NCI-H2196 treated with DMSO at 0.1 percent for 48 hours (cell line): Measurements from ENCODE around the gene CD22.

Experiments used
- DNase-seq: peaks from one replicate; lab custom pipeline; 2025; ENCODE audit not compliant: unreplicated experiment; lab: John Stamatoyannopoulos, UW

CD22 gene

GRCh38 chr19:35341006-35341405 is 12.0 kb downstream of the CD22 start:
- no peak for DNase-seq

- no peak for DNase-seq
Measured at GRCh38 chr19:35341565-35342225, 12.7 kb downstream of the CD22 start.

- no peak for DNase-seq
Measured at GRCh38 chr19:35342430-35342829, 13.4 kb downstream of the CD22 start.

- no peak for DNase-seq
Measured at GRCh38 chr19:35344511-35345031, 15.6 kb downstream of the CD22 start.

- DNase-seq = no peak
Measured at GRCh38 chr19:35345671-35346111, 16.7 kb downstream of the CD22 start.

GRCh38 chr19:35346193-35347052 is 17.4 kb downstream of the CD22 start:
- DNase-seq = no peak

GRCh38 chr19:35347171-35347929 is 18.4 kb downstream of the CD22 start, which contains the start of gene FFAR1:
Gene FFAR1, plus strand, starts transcription at chr19:35347902. Its CDS starts 3,650 bp downstream, at chr19:35351552.
- no peak for DNase-seq

GRCh38 chr19:35347930-35348298 is 18.9 kb downstream of the CD22 start:
- no peak for DNase-seq

- DNase-seq = no peak
Measured at GRCh38 chr19:35348911-35349611, 20.1 kb downstream of the CD22 start.

GRCh38 chr19:35349614-35350521 is 20.9 kb downstream of the CD22 start:
- no peak for DNase-seq

GRCh38 chr19:35350591-35350990 is 21.6 kb downstream of the CD22 start:
- no peak for DNase-seq

- DNase-seq = no peak
Measured at GRCh38 chr19:35351411-35352176, 22.6 kb downstream of the CD22 start.

GRCh38 chr19:35352177-35352447 is 23.1 kb downstream of the CD22 start:
- DNase-seq = no peak

GRCh38 chr19:35352448-35353304 is 23.7 kb downstream of the CD22 start:
- DNase-seq = peak; percentile 67

- no peak for DNase-seq
Measured at GRCh38 chr19:35353635-35354034, 24.6 kb downstream of the CD22 start.

GRCh38 chr19:35354898-35355297 is 25.9 kb downstream of the CD22 start:
- DNase-seq = no peak

- DNase-seq = no peak
Measured at GRCh38 chr19:35355791-35356460, 26.9 kb downstream of the CD22 start.
